Lower leg skin (tissue), 4 donors: ENCODE results near the gene LDAF1. TPM values are rescaled to one million over a fixed set of nuclear protein-coding genes. Genes with fewer than 3 reads are reported as not detected.

ENCODE experiments used
- DNase-seq, 2 donors: peaks; one replicate each; pipeline ENCODE4 v3.0.0-alpha.2; 2019; ENCODE audit warnings: low spot score in 2 of 2
- H3K4me3 ChIP-seq: fragments of 200-600 bp; sonication (generic); 2 replicates; pipeline ENCODE4 v1.5.1; 2017; ENCODE audit warnings: mild to moderate bottlenecking, low read depth; ENCODE audit not compliant: poor library complexity, severe bottlenecking
- POLR2A ChIP-seq, 2 donors: fragments of 450-650 bp; IDR thresholded peaks; one replicate each; pipeline ENCODE4 v1.6.1; 2016 to 2017; ENCODE audit warnings: antibody characterized with exemption in 2 of 2, mild to moderate bottlenecking in 1 of 2, moderate library complexity in 1 of 2
- WGBS, 2 donors: methylation state at CpG; one replicate each; pipeline ENCODE4 v1.1.5; 2018; 5-methylcytosine and 5-hydroxymethylcytosine counted together
- intact Hi-C: fragments of 100-400 bp; cut with DNase I; formaldehyde crosslinking; loops from one replicate; pipeline ENCODE4 v1.15.0; 2023; ENCODE audit warnings: low total_unique reads
- total RNA-seq, 4 donors: library from RNA; depleted of rRNA; stranded (reverse); fragments of >200 nt; gene quantifications; one replicate each; pipeline ENCODE4 v1.1.0, GENCODE V29; 2016
- TF ChIP-seq, protein P1 (sequence below), 3 donors: fragments of 450-650 bp; IDR thresholded peaks; one replicate each; pipeline ENCODE4 v1.5.1; 2016; ENCODE audit warnings: antibody characterized with exemption in 3 of 3, mild to moderate bottlenecking in 3 of 3, moderate library complexity in 2 of 3

LDAF1 gene
- total RNA-seq, 4 donors from 2014 or later, result 188 to 208 (median 200) TPM

DNA sequence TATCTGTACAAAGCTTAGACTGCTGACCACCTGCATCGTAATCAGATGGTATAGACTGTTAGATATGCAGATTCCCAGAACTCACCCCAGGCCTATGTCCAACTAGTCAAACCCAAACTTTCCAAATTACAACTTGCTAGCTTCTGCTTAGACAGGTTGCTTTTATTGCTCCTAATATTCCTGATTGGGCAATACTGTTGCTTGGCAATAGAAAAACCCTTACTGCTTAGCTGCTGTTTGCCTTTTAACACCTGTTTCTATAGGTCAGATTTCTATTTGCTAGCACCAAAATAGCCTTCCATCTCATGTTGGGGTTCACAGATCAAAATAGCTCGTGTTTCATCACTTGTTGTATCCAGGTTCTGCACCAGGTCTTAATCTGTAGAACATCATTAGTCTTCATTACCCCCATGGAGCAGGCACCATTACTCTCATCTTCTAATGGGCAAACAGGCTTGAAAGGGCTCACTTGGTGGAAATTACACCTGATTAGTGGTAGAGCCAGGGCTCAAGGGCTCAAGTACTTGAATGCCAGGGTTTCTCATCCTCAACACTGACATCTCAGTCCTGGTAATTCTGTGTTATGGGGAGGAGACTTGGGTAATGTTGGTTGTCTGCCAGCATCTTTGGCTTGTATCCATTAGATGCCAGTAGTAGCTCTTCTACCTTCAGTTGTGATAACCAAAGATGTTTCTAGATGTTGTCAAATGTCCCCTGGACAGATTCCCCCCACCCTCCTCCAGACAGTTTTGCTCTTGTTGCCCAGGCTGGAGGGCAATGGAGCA is 50.2 kb downstream of the LDAF1 start:
- WGBS, 2 donors, result 75 to 81% methylated on average over 2 of the region's 2 CpGs
- TF ChIP-seq POLR2A (IDR thresholded peaks at IDR 0.05), result no peak
- TF ChIP-seq, protein P1, sequence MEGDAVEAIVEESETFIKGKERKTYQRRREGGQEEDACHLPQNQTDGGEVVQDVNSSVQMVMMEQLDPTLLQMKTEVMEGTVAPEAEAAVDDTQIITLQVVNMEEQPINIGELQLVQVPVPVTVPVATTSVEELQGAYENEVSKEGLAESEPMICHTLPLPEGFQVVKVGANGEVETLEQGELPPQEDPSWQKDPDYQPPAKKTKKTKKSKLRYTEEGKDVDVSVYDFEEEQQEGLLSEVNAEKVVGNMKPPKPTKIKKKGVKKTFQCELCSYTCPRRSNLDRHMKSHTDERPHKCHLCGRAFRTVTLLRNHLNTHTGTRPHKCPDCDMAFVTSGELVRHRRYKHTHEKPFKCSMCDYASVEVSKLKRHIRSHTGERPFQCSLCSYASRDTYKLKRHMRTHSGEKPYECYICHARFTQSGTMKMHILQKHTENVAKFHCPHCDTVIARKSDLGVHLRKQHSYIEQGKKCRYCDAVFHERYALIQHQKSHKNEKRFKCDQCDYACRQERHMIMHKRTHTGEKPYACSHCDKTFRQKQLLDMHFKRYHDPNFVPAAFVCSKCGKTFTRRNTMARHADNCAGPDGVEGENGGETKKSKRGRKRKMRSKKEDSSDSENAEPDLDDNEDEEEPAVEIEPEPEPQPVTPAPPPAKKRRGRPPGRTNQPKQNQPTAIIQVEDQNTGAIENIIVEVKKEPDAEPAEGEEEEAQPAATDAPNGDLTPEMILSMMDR (IDR thresholded peaks at IDR 0.05), result no peak
- H3K4me3 ChIP-seq, result no peak overlapping the region
- intact Hi-C loops, result no loop called here
- DNase-seq, result no peak

DNA sequence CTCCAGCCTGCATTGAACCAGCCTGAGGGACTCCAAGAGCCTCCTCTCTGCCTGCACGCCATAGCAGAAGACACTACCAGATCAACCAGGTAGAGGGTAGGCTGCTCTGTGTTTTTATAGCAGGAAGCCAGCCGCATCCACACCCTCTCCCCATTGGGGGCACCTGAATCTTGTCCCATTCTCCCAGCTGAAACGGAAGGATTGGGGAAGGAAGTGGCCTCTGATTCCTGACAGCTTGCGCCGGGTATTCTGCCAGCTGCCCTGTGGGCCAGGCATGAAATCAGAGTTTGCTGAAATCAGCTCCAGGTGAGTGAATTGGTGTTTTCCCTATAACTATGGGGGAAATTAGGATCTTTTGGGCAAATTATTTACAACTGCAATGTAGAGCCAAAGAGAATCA is 53.0 kb downstream of the LDAF1 start, which contains the start of gene ZP2:
Gene ZP2, minus strand, starts transcription at position 89 of the 400 bp plus-strand sequence. Its CDS starts 27 bp downstream, at position 62.
- no peak for TF ChIP-seq POLR2A (IDR thresholded peaks at IDR 0.05)
- TF ChIP-seq, protein P1 (IDR thresholded peaks at IDR 0.05), result no peak
- H3K4me3 ChIP-seq, result no peak within 1 kb of the TSS
- intact Hi-C loops, result no loop called here
- WGBS, 2 donors, result 72 to 75% methylated on average over 5 of the region's 5 CpGs
- DNase-seq, result no peak

DNA sequence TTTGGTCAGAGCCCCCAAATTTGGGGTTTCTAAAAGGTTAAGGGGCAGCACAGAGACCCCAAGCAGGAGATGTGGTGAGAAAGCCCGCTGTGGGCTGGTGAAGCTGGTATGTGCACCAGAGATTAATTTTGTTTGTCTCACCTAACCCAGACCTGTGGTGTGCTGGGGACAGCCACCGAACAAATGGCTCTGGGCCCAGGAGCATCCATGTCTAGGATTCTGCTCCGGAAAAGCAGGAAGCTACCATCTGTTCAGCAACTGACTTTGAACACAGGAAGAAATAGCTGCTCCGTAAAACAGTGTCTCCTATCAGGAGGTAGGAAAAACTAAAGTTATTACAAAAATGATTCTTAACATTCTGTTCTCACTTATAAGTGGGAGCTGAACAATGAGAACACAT is 55.6 kb downstream of the LDAF1 start:
- WGBS, 2 donors, result 64 to 74% methylated on average over 4 of the region's 4 CpGs
- intact Hi-C loops, result no loop called here

DNA sequence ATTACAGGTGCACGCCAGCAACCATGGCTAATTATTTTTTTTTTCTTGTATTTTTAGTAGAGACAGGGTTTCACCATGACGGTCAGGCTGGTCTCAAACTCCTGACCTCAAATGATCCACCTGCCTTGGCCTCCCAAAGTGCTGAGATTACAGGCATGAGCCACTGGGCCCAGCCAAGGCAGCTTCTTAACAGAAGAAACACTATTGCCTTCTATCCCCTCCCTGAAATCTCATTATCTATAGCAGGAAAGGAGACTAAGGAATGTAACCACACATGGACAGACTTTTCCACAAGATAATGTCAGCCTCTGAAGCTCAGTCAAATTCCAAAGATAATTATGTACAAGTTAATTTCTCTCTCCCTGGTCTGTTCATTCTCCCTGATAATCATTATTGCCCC is 58.6 kb downstream of the LDAF1 start:
- TF ChIP-seq, protein P1 (IDR thresholded peaks at IDR 0.05), result no peak
- no peak for TF ChIP-seq POLR2A (IDR thresholded peaks at IDR 0.05)
- no peak overlapping the region for H3K4me3 ChIP-seq
- intact Hi-C loops, result no loop called here
- no peak for DNase-seq
- WGBS, 2 donors, result 81 to 91% methylated on average over 2 of the region's 2 CpGs

More for the DNA sequence above, 55.6 kb downstream of the LDAF1 start:
- no peak for TF ChIP-seq POLR2A (IDR thresholded peaks at IDR 0.05)
- DNase-seq, result no peak
- no peak overlapping the region for H3K4me3 ChIP-seq

DNA sequence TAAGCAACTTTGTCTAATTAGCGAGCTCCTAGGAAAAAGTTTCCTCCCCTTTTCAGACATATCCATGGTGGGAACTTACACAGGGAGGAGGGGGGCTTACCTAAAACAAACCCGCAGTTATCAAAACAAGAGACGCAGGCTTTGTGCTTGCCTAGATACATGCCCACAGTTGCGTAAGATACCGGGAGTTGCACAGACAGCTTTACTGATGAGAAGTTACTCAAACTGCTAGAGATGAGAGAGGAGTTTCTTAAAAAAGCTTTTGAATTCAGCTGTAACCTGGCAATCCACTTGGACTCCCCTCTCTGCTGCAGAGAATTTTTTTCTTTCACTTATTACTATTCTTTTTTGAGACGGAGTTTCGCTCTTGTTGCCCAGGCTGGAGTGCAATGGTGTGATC is 59.7 kb downstream of the LDAF1 start:
- H3K4me3 ChIP-seq, result no peak overlapping the region
- no peak for TF ChIP-seq POLR2A (IDR thresholded peaks at IDR 0.05)
- TF ChIP-seq, protein P1 (IDR thresholded peaks at IDR 0.05), result no peak
- 67 to 69% methylated on average over 7 of the region's 7 CpGs for WGBS, 2 donors
- intact Hi-C loops, result no loop called here
- no peak for DNase-seq

DNA sequence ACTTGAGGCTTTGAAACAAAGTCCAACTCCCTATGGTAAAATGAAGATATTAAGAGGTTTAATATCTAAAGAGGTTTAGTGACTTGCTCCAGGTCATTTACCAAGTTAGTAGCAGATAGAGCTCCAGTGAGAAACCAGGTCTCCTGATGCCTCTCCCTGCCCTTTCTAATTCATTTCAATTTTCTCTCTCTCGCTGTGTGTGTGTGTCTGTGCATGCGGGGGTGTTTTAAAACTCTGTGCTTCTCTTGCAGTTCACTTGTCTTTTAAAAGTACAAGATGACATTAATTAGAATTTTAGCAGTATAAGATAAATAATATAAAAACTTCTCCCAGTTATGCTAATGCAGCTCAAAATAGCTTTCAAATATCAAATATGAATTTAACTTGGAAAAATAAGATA is 61.1 kb downstream of the LDAF1 start:
- 88 to 90% methylated on average over 2 of the region's 2 CpGs for WGBS, 2 donors
- DNase-seq, result no peak
- TF ChIP-seq POLR2A (IDR thresholded peaks at IDR 0.05), result no peak
- TF ChIP-seq, protein P1 (IDR thresholded peaks at IDR 0.05), result no peak
- intact Hi-C loops, result no loop called here
- H3K4me3 ChIP-seq, result no peak overlapping the region
